ENCODE measurements around the gene CANT1.

DNA sequence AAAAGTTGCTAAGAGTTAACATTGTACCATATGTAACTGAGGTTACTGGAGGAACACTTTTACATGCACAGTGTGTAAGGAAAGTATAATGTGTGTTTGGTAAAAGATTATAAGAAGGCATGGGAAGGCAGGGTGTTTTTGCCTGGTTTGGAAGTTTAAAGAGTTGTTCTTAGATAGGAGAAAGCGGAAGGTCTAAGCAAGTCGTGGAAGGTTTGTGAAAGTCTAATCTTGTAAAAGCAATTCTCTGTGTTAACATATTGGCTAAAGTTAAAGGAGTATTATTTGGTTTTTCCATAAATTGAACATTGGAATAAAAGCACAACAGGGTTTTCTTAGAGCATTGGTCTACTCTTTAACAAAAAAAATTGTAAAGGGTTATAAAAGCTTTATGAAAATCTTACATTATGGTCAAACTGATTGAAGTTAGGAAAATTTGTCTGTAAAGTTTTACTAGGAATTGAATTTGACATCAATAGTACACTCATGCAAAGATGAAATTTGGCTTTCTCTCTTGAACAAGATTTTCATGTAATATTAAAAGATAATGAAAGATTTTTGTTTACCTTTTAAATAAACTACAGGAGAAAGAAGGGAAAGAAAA lies 4.7 kb upstream of the CANT1 start:
- TF ChIP-seq CTCF (conservative IDR thresholded peaks at IDR 0.05) (no peak), EZH2 (IDR thresholded peaks at IDR 0.05; ENCODE audit: low read depth) (no peak)

Data from PC-9 (cell line).